CD4-positive, alpha-beta T cell treated with Interleukin-21 for 1 hour (primary cell): Measurements from ENCODE around the gene MMEL1.
"Not testable (repeated sequence)": the region's sequence is repeated elsewhere in the genome, so short reads cannot be mapped to it uniquely, and the experiment has no call there.

Experiments used
- DNase-seq: peaks from one replicate; pipeline ENCODE4 v3.0.0-alpha.2; 2020

Gene MMEL1

DNA sequence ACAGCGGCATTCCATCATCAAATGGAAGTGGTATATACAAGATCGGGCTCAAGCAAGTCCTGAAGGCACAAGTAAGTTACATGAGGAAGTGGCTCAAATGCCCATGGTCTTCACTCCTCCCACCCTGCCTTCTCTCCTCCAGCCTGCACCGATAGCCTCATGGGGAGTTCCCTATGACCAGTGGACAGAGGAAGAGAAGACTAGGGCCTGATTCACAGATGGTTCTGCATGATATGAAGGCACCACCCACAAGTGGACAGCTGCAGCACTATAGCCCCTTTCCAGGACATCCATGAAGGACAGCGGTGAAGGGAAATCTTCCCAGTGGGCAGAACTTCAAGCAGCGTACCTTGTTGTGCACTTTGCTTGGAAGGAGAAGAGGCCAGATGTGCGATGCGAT lies 7.1 kb downstream of the MMEL1 start:
- DNase-seq = not testable (repeated sequence)

DNA sequence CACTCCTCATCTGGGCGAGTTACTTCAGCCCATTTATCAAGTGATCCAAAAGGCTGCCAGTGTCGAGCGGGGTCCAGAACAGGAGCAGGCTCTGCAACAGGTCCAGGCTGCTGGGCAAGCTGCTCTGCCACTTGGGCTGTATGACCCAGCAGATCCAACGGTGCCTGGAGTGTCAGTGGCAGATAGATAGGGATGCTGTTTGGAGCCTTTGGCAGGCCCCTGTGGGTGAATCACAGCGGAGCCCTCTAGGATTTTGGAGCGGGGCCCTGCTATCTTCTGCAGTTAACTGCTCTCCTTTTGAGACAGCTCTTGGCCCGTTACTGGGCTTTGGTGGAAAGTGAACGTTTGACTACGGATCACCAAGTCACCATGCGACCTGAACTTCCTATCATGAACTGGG lies 7.5 kb downstream of the MMEL1 start:
- no peak for DNase-seq

DNA sequence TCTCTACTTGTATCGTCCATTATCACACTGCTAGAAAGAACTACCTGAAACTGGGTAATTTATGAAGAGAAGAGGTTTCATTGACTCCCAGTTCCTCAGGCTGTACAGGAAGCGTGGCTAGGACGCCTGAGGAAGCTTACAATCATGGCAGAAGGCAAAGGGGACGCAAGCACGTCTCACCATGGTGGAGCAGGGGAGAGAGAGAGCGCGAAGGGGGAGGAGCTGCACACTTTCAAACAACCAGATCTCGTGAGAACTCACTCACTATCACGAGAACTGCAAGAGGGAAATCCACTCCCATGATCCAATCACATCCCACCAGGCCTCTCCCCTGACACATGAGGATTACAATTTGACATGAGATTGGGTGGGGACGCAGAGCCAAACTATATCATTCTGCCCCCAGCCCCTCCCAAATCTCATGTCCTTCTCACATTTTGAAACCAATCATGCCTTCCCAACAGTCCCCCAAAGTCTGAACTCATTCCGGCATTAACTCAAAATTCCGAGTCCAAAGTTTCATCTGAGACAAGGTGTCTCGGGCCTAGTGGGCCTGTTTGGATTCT lies 8.0 kb downstream of the MMEL1 start:
- DNase-seq = no peak

DNA sequence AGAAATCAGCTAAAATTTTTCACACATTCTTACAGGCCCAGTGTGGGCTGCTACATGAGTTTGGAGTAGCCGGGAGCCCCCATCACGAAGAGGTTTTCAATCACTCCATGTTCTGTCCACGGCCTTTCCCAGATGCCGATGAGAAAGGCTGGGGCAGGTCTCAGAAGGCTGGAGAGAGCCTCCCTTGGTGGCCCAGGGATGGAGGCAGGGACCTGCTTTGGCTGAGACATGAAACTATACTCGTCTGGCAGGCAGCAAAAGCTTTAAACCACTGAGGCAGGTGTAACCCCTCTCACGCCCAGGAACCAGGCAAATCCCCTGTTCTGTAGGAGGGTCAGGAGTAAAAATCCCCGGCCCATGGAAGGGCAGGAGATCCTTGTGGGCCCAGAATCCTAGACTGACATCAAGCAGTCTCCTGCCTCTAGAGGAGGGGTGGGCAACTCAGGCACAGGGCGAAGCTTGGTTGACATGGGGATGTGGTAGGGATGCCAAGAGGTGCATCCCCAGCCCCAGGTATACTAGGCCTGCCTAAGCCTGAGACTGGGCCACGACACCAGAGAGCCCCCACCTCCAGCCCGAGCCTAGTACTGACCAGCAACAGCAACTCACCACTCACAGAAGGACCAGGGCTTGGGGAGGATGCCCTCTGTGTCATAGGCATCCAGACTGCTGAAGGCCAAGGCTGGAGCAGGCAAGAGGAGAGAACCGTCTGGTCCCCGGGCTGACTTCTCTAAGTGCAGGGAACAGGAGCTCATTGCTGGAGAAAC lies 9.1 kb downstream of the MMEL1 start:
- no peak for DNase-seq

DNA sequence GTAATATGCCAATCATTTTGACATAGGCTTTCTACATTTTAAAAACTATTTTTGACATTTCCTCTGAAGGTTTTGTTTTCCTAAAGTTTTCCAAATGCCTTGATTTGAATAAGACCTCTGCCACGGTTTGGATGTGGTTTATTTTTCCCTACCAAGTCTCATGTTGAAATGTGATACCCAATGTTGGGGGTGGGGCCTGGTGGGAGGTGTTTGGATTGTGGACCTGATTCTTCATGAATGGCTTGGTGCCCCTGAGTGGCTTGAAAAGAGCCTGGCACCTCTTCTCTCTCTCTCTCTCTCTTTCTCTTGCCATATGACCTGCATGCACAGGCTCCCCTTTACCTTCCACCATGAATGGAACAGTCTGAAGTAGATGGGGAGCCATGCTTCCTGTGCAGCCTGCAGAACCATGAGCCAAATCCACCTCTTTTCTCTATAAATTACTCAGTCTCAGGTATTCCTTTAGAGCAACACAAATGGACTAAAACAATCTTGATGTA lies 14.8 kb downstream of the MMEL1 start:
- DNase-seq = no peak

DNA sequence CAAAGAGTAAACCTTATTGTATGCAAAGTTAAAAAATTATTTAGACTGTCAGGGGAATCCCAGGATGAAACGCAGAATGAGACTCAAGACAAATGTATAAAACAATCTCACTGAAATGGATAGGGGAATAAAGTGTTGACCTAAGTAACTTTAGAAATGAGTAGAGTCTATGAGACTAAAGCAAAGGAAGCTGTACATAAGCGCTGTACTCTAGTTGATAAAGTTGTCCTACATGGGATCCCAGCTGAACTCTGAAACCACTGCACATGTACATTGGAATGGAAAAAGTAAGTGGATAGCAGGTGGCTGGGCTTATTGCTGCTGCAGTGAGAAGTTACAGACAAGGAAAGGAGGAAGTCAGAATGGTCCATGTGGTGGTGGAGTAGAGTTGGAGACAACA lies 18.7 kb downstream of the MMEL1 start:
- DNase-seq = no peak

DNA sequence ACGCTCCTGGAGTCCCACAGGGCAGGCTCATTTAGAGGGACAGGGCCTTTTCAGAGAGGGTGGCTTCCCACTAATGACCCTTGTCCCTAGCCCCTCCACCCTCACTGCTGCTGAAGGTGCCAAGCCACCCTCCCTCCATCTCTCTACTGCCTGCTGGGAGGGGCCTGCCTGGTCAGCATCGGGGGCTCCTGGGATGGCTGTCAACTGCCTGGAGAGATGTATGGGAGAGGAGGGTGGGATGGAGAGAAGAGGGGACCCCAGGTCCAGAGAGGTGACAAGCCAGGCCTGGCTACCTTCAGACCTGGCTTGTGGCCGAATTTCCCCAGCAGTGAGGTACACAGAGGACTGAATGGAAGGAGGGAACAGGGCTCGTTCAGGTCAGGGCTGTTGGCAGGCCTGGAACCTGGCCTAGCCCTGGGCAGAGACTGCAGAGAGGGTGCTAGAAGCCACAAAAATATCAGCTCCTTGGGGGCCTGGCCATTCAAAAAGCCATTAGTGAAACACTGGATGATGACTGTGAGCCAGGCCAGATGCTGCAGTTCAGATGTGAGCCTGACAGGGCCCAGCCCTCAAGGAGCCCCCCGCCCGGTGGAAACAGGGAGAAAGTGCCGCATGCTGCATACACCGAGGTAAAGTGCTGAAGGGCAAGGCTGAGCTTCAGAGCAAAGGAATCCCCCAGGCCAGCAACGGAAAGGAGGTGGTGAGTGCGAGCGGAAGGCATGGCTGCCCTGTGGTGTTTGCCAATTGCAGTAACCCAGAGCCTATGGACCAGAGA lies 20.0 kb downstream of the MMEL1 start:
- DNase-seq = no peak

DNA sequence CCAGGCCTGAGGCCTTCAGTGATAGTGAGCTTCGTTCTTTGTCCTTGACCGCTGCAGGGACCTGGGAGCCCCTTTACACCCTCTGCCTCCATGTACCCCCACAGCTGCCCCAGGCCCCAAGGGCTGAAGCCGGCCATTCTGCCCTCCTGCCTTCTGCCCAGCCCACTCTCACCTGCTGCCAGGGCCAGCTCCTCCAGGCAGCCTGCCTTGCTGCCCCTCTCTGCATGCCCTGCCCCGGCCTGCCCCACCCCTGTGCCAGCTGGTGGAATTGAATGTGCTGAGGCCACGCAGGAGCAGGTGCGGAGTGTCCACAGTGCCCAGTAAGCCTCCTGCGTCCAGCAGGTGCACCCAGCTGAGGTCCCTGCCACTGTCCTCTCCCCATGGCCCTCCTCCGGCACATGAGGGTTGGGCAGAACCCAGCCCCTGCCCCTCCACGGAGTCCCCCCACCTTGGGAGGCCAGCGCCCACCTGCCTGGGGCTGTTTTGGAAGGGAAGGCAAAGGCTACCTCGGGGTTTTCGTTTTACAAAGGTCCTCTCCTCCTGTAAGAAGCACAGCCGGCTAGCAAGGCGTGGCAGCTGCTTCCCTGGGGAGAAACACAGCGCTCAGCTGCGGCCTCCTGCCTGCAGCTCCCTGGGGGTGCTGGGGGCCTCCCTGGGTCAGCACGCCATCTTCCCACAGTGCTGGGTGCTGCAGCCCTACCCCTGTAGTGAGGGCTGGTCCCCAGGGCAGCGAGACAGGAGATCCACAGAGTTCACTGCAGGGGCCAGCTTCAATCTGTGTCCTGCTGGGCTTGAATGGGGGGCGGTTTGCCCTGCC lies 21.0 kb downstream of the MMEL1 start:
- DNase-seq = no peak

DNA sequence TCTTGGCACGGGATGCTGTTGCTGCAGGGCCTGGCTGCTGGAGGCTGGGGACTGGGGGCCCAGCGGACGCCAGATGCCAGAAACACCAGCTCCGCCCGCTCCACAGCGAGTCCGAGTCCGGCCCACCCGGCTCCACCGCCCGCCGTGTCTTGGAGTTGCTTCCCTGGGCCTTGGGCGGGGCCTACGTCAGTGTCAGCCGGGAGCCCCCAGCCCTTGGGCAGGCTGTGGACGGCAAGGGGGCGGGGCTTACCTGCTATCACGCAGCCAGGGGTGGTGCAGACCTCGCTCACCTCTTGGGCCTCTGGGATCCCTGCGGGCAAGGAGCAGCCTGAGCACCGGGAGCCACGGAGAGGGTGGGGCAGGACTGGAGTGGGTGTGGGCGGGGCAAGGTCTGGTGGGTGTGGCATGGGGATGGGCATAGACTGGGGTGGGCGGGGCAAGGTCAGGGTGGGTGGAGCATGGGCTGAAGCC lies 21.8 kb downstream of the MMEL1 start:
- no peak for DNase-seq

DNA sequence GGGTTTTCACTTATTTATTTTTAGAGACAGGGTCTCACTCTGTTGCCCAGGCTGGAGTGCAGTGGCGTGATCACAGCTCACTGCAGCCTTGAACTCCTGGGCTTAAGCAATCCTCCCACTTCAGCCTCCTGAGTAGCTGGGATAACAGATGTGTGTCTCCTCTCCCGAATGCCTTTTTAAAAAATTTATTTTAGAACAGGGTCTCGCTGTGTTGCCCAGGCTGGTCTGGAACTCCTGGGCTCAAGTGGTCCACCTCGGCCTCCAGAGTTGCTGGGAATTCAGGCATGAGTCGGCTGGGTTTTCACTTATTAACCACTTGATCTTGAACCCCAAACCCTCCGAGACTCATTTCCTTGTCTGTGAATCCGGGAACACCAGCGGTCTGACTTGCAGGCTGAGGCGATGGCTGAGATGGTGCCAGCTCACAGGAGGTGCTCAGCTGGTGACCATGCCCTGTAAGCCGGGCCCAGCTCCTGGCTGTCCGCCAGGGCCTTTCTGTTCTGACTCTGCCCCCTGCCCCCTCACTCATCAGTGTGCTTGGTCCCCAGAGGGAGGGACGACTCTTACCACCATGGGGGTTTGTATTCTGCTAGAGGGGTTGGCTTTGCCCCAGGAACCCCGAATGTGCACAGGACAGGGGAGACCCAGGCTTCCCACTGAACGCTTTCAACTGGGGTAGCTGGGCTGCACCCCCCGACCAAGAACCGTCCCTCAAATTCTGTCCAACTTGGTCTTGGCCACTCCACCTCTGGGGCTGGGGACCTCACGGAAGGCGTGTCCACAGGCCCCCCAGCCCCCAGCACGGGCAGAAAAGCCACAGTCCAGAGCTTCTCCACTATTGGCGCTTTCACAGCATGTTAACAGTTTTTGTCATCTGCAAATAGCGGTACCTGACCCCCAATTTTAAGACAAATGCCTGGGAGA lies 22.5 kb downstream of the MMEL1 start:
- DNase-seq = no peak

DNA sequence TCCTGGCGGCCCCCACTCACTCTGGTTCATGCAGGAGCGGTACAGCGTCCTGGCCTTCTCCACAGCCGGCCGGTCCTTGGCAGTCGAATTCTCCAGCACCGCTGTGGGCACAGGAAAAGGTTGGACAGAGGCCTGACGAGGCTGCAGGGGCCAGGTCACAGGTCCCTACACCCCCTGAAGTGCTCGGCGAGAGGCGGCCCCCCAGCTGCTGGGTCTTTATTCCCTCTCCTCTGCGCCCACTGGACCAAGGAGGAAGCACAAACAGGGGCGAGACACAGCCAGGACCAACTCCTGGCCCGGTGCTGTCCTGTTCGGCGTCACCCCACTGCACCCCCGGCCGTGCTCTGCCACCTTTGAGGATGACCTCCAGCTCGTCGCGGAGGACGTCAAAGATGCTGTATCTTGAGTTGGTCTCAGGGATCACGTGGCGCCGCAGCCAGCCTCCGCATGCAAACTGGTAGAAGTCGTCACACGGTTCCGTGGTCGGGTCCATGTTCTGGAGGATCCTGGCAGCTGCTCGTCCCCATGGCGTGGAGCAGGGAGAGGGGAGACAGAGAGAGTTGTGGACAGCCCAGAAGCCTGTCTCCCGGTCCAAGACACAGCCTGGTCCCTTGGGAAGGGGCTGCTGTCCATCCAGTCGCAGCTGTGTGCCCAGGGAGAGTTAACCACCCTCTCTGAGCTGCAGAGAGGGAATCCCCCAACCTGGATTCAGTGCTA lies 23.3 kb downstream of the MMEL1 start:
- no peak for DNase-seq

DNA sequence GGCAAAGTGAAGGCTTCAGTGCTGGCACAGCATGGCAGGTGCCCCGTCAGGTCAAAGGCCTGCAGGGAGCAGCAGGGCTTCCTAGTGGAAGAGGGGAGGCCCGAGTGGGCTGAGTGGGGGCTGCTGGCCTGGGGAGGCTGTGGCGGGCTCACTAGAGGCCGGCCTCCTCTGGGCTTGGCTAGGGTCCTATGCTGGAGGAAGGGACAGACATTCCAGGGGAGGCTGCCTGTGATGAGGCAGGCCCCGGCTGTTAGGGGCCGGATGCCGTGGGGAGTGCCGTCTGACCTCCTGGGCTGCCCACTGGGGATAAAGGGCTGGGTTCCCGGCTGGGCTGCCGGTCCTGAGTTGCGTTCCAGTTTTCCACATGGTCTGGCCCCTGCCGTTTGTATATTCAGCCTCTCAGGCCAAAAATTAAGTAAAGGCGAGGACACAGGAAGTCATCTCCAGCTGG lies 25.1 kb downstream of the MMEL1 start:
- no peak for DNase-seq

DNA sequence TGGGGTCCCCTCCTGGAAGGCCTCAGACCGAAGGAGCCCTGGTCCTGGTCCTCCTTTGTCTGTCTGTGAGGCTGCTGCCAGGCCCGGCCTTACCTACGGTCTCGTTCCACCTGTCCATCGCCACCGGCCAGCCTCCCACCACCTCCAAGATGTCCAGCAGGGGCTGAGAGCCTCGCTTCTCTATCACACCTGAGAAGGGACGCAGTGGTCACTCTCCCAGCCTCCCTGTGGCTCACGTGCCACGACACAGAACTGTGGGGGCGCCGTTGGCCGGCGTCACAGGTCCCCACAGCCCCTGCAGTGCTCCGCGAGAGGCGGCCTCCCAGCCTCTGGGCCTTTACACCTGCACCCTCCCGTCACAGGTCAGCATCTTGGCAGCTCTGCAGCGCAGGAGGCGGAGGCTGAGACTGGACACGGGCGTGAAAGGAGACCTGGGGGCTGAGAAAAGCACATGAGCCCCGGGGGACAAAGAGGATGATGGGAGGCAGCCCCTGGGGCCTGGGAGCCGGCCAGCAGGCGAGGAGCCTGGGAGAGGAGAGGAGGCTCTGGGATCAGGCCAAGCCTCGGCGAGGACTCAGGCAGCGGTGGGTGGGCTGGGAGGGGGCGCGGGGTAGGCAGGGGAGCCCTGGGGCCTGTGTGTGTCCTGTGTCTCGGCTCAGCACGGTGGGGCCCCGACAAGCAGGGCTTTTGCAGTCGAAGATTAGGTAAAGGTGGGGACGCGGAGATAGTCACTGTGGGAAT lies 25.8 kb downstream of the MMEL1 start:
- DNase-seq = no peak

DNA sequence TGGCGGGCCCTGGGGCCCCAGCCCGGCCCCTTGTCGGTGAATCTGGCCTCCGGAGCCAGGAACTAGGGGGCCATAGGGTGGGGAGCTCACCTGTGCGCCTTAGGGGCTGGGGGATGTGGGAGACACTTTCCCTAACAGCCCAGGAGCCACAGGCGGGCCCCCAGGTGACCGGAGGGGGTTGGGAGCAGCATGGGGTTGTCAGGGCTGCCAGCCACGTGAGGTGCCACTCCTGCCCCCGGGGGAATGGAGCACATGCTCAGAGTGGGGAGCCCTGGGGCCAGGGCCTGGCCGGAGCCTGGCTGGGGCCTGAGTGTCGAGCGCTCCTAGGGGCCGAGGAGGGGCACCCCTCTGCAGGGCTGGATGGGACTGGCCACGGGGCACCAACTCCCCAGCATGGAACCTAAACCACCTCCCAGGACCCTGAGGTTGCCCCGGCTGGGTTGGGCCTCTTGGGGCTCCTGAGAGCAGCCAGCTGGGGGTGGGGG lies 26.4 kb downstream of the MMEL1 start:
- DNase-seq = no peak

DNA sequence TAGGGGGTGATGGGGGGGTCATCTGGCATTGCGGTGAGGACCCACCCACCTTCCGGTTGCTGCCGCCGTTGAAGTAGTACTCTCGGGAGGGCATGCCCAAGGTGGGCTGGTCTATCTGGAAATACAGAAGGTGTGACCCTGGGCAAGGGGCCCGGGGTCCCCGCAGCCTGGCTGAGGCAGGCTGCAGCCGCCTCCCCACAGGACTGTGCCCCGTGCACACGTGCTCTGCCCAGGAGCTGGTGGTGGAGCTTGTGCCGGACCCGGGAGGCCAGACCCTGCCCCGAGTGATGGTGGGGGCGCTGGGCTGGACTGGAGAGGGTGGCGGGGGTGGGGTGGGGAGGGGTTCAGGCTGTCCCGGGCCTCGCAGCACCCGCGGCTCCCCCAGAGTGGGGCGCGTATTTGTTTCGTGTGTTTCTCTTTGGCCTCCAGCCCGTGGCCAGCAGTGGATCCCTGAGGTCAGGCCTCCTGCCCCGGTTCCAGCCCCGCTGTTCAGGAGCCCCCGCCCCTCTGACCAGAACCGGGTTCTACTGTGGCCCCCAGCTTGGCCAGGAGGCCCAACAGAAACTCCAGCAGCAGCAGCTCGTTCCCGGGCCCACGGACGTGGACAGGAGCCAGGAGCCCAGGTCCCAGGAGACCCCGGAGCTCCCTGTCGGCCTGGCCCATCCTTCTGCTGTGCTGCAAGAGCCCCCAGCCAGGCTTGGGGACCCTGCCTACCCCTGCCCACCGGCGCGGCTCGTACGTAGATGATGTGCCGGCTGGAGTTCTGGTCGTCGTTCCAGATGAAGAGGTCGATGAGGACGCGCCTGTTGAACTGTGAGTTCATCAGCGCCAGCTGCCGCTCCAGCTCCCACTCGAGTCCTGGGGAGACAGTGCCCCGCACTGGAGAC lies 27.1 kb downstream of the MMEL1 start:
- DNase-seq = no peak

DNA sequence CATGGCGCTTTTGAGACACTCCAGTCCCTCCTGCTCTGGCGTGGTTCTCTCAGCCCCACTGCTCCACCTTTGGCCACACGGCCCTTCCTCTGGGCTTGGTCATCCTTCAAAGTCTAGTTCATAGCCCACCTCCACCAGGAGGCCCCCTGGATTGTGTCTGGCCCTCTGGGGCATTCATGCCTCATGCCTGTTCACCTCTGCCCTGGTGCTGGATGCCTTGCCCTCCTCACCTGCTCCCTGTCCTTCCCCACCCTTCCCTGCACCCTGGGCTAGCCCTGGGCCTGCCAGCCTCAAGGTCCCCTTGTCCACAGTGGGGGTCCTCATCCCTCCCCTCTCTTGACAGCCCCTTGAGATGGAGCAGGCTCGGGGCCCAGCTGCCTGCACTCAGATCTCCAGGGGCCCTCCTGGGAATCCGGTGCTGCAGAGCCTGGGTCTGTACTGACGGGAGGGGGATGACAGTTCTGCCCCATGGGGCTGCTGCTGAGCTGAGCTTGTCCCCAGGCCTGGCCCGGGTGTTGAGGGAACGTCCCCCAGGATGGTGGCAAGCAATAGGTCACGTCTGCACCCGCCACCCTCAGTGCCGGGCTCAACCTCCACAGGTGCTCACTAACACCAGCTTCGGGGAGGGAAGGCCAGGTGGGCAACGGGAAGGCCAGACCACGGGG lies 27.8 kb downstream of the MMEL1 start:
- DNase-seq = no peak

DNA sequence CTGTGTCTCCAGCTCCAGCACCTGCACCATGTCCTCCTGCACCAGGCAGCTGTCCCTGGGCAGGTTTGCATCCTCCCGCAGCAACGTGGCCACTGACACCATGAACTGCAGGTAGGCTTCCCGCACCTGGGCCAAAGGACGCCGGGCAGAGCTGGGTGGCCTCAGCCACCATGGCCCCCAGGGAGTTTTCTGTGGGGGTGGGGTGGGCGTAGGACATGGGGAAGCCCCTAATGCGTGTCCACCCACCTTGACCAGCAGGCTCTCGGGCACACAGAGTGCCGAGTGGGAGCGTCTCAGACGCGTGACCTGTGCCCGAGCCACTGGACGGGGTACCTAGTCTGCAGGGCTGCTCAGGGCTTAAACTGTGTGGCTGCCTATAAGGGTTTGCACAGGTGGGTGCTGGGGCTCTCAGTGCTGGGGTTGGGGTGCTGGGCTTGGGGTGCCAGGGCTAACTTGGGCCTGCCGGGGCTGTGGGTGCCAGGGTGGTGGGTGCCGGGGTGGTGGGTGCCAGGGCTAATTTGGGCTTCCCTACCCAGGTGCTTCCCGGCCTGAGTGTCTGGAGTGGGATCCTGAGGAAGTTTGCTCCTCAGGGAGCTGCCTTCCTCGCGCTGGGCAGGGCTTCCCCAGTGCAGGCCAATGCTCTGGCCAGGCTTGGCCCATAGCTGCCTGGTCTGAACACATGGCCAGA lies 28.5 kb downstream of the MMEL1 start:
- DNase-seq = no peak
